GM19351 (cell line): Measurements from ENCODE around the gene RABL6.
"Not testable (repeated sequence)": the region's sequence is repeated elsewhere in the genome, so short reads cannot be mapped to it uniquely, and the experiment has no call there.

Experiments used
- ATAC-seq: cut with Tn5 transposase; IDR thresholded peaks from one replicate; pipeline ENCODE4 v1.9.1; 2021; ENCODE audit warnings: mild to moderate bottlenecking, moderate library complexity; ENCODE audit not compliant: unreplicated experiment

The RABL6 gene

GRCh38 chr9:136833381-136834048 is 25.8 kb downstream of the RABL6 start:
- not testable (repeated sequence) for ATAC-seq

GRCh38 chr9:136835162-136835931 is 27.6 kb downstream of the RABL6 start:
- no peak for ATAC-seq

- ATAC-seq, result no peak
These were observed 28.5 kb downstream of the RABL6 start for GRCh38 chr9:136835932-136836904.

- no peak for ATAC-seq
These were observed 29.6 kb downstream of the RABL6 start for GRCh38 chr9:136837146-136837855.

GRCh38 chr9:136837856-136838277 is 30.1 kb downstream of the RABL6 start:
- ATAC-seq, result not testable (repeated sequence)

- no peak for ATAC-seq
These were observed 30.8 kb downstream of the RABL6 start for GRCh38 chr9:136838314-136839228.

GRCh38 chr9:136839229-136840139 is 31.7 kb downstream of the RABL6 start:
- ATAC-seq, result no peak

GRCh38 chr9:136840140-136840876 is 32.6 kb downstream of the RABL6 start:
- no peak for ATAC-seq

- no peak for ATAC-seq
These were observed 33.3 kb downstream of the RABL6 start for GRCh38 chr9:136840877-136841645.

- ATAC-seq, result not testable (repeated sequence)
These were observed 34.1 kb downstream of the RABL6 start for GRCh38 chr9:136841646-136842379.

GRCh38 chr9:136842380-136842948 is 34.7 kb downstream of the RABL6 start, which contains the start of gene AJM1:
Gene AJM1, plus strand, starts transcription at chr9:136842478. Its CDS starts 1,937 bp downstream, at chr9:136844415.
- peak; percentile 80 for ATAC-seq

GRCh38 chr9:136843159-136843800 is 35.5 kb downstream of the RABL6 start:
- ATAC-seq, result not testable (repeated sequence)

GRCh38 chr9:136843801-136844740 is 36.3 kb downstream of the RABL6 start:
- ATAC-seq, result not testable (repeated sequence)

GRCh38 chr9:136844761-136845464 is 37.2 kb downstream of the RABL6 start:
- ATAC-seq, result no peak
